G401.6 (cell line): ENCODE results near the gene PTCH1.

Source experiments
- FAIRE-seq: peaks from 2 replicates; lab custom pipeline; 2012; peaks lifted over from hg19 to GRCh38; lab: Jason Lieb, UNC

PTCH1 gene

GRCh38 chr9:95511952-95512708, 4.6 kb downstream of the PTCH1 start:
- no peak for FAIRE-seq

- no peak for FAIRE-seq
Observed at GRCh38 chr9:95511616-95511931, 5.2 kb downstream of the PTCH1 start.

DNA sequence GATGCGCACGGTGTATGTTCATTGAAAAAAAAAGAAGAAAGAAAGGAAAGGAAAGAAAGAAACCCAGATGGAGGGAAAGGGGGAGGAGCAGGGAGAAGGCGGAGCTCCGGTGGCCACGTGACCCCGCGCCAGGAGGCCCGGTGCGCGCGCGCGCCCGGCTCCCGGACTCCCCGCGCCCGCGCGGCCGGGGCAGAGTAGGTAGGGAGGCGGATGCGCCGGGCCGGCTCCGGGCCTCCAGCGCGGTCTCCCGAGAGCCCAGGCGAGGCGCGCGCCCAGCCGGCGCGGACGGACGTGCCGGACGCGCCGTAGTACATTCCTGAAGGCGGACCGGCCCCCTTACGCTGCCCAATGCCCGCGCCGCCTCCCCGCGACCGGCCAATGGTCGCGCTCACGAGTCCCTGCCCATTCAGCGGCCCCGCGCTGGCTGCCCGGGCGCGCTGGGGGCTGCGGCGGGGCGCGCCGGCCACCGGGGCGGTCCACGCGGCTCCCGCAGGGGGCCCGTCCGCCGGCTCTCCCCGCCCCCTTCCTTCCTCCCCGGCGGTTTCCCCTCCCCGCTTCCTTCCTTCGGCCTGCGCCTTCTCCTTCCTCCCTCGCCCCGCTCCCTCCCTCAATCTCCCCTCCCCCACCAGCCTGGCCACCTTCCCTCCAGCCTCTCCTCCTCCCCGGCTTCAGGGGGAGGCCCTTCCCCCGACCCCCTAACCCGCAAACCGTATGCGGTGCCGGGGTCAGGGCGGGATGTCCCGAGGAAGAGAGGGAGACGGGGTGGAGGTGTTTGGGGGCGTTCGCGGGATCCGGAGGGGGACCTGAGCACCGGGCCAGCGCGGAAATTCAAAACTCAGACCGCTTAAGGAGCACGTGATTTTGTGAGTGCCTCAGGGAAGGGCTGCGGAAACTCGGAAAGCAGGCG, 5.8 kb downstream of the PTCH1 start:
- no peak for FAIRE-seq

- FAIRE-seq: no peak
Observed at GRCh38 chr9:95509851-95510708, 6.7 kb downstream of the PTCH1 start.

DNA sequence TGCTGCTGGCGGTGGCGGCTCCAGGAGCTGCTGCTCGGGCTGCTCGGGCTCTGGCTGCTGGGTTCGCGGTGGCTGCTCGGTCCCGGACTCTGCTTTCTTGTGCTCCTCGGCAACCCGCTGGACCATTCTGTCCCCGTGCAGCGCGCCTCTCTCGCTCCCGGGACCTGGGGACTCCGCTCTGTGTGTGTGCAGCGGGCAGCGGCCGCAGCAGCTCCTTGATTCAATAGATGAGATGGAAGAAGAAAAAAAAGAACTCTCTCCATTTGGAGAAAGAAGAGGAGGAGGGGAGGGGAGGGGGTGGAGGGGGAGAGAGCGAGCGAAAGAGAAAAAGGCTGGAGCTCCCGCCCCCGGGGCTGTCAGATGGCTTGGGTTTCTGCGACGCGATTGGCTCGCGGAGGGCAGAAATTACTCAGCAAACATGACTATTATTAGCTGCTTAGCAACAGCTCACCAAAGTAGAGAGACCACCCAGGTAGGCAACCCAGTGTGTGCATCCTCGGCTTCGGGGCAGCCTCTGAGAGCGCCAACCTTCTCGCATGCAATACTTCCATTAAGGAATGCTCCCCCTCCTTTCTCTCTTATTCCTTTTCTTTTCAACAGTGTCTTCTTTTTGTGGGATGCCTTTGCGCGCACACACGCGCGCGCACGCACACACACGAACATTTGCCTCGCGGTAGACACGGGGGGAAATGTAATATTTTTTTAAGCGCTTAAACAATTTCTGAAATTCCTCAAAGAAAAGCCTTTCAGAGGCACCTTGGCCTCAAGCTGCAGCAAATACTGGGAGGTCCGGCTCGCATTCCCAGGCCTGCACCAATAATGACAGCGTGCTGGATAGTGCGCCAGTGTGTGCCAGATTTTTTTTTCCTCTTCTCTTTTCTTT, 7.6 kb downstream of the PTCH1 start:
- peak; percentile 93 for FAIRE-seq

- no peak for FAIRE-seq
Observed at GRCh38 chr9:95508242-95508967, 8.4 kb downstream of the PTCH1 start.

GRCh38 chr9:95507464-95508241, 9.1 kb downstream of the PTCH1 start:
- peak; percentile 79 for FAIRE-seq

DNA sequence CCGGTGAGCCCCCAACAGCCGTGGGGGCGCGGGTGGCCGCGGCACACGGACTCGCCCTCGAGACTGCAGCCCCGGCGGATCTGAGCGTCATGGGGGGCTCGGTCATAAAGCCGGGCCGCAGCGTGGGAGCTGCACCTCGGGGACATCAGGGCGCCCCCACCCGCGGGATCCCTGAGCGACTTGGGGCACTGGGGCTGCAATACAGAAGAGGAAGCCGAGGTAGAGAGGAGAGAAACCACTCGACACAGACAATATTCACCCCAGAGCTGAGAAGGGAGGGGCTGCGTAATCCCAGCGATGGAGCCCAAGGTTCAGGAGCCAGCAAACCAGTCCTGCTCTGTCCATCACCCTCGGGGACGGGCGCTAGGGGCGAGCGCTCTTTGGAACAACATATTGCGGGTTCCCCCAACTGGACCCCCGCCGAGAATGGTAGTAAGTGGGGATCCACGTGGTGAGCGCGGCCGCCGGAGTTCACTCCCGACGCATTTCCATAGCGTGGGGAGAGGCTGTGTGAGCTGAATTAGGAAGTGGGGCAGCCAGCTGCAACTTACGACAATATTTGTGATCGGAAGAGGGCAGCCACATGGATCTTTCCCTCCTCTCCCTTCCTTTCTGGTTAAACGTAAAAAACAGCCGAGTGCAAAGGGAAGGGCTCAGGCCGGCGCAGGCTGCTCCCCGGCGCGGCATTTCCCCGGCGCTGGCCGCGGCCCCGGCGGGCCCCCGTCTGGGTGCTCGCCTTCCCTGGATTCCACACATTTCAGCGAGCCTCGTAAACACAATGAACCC, 9.9 kb downstream of the PTCH1 start:
- FAIRE-seq: no peak

GRCh38 chr9:95506428-95506677, 10.4 kb downstream of the PTCH1 start:
- no peak for FAIRE-seq

GRCh38 chr9:95505717-95506427, 10.9 kb downstream of the PTCH1 start:
- no peak for FAIRE-seq

- no peak for FAIRE-seq
Observed at GRCh38 chr9:95505072-95505716, 11.6 kb downstream of the PTCH1 start.

GRCh38 chr9:95504053-95504963, 12.5 kb downstream of the PTCH1 start:
- no peak for FAIRE-seq

DNA sequence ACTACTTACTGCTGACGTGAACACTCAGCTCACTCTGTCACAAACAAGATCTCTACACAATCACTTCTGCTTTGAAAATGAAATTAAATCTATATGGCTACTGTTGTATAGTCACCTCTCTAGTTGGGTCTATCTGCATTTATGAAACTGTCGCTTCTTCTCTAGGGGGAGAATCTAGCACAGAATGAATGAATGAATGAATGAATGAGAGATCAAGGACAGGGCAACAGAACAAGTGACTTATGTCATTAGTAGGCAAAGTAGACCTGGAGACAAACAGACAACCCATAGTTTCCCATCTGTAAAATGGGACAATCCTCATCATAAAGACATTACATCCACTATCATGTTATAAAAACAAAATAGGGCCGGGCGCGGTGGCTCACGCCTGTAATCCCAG, 13.4 kb downstream of the PTCH1 start:
- FAIRE-seq: no peak

GRCh38 chr9:95502248-95502647, 14.5 kb downstream of the PTCH1 start:
- FAIRE-seq: no peak

DNA sequence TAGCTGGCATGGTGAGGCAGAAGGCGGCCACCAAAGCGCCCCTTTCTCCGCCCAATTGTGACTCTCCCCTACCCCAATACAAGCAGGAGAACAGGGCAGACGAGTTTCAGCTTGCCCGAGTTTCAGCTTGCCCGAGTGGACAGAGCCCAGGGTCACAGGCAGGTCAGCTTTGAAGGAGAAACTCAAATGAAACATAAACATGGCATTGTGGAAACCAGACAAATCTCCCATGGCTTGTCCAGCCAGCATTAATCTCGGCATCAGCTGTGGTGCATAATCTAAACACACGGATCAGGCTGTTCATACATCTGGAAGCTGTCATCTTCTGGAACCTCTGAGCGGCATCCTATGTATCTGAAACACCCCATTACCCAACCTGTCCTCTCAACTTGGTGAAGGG, 16.9 kb downstream of the PTCH1 start:
- FAIRE-seq: no peak

DNA sequence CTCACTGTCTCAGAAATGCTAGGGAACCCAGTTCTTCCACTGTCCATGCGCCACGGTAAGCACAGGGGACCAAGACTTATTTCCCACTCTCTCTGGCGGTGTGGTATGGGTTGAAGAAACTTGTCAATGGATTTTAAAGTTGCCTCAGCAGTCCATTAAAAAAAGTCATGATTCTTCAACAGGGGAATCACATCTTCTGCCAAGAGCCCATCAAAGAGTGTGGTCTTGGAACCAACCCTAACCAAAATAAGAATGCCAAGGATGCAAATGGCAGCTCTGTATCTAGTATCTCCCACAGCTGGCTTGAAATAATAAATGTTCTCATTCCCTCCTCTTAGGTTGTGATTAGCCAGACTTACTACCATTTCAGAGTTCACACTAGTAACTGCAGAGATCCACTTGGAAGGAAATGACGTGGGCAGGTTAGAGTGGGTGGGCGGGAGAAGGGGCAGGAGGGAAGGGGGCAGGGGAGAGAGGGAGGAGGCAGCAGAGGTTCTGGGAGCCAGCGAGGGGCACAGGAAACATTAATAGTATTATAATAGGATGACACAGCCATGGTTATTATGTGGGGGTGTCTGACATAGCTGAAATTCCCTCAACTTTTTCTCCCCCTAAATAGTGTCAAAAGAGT, 17.6 kb downstream of the PTCH1 start:
- no peak for FAIRE-seq

DNA sequence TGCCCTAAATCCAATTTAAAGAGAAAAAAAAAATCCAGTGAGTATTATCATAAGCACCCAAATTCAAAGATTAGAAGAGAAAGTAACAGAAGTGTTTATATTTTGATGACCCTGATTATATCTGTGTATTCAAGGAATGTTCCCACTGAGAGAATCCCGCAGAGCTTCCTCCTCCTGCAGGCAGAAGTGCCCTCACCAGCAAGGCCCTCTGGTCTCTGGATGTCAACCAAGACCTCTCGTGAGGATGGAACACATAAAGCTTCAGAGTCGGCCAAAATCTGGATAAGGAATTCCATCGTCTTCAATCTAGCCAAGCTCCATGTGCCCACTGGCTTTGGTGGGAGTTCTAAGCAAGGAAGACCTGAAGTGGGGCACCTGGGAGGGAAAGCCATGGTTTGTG, 18.1 kb downstream of the PTCH1 start:
- FAIRE-seq: no peak
